SK-N-SH (cell line): Measurements from ENCODE around the gene TPD52L1. TPM values are rescaled to one million over a fixed set of nuclear protein-coding genes. Genes with fewer than 3 reads are reported as not detected.

Experiments
- CTCF ChIA-PET: fragments of 300-600, 350-600 bp; formaldehyde crosslinking; extraction: SDS; loops from one replicate; lab custom pipeline; 2021; lab: Yijun Ruan, JAX
- POLR2A ChIA-PET: fragments of 350-600 bp; sonication (Branson Sonifier 250); formaldehyde crosslinking; extraction: SDS; loops from one replicate; lab custom pipeline; 2020; ENCODE audit warnings: antibody characterized with exemption, inconsistent platforms; lab: Yijun Ruan, JAX
- DNase-seq: peaks from one replicate; pipeline ENCODE4 v3.0.0; 2012
- H2AFZ ChIP-seq: fragments of 200-600 bp; sonication (generic); 2 replicates; pipeline ENCODE4 v1.8.1; 2016; ENCODE audit warnings: antibody characterized with exemption, mild to moderate bottlenecking, low read depth
- H3F3A ChIP-seq: fragments of 200-600 bp; sonication (generic); replicated peaks from 2 replicates; pipeline ENCODE3; 2016; ENCODE audit warnings: antibody characterized with exemption, mild to moderate bottlenecking; ENCODE audit not compliant: insufficient read depth
- H3K27ac ChIP-seq, 2 experiments: fragments of 200-500 bp in 1 of 2; fragments of 200-600 bp in 1 of 2; sonication (Bioruptor generic) in 1 of 2; sonication (generic), shearing (Covaris generic) in 1 of 2; 2 replicates each; pipeline versions ENCODE4 v1.5.1 to v1.6.1; 2014 to 2016; ENCODE audit warnings: low read depth in 2 of 2, inconsistent platforms in 1 of 2, low read length in 1 of 2, mild to moderate bottlenecking in 1 of 2, mixed read lengths in 1 of 2
- H3K27me3 ChIP-seq: fragments of 200-600 bp; sonication (generic), shearing (Covaris generic); 2 replicates; pipeline ENCODE4 v1.6.1; 2016; ENCODE audit warnings: mixed run types; ENCODE audit not compliant: insufficient read depth
- H3K36me3 ChIP-seq, 2 experiments: fragments of 200-500 bp in 1 of 2; fragments of 200-600 bp in 1 of 2; sonication (Bioruptor generic) in 1 of 2; sonication (generic) in 1 of 2; replicated peaks in 1 of 2; 2 replicates each; pipeline versions ENCODE3 to v1.5.1; 2014 to 2016; ENCODE audit warnings: low read length in 1 of 2, mild to moderate bottlenecking in 1 of 2; ENCODE audit not compliant: insufficient read depth in 2 of 2, control insufficient read depth in 1 of 2
- H3K4me1 ChIP-seq, 2 experiments: fragments of 200-500 bp in 1 of 2; fragments of 200-600 bp in 1 of 2; sonication (Bioruptor generic) in 1 of 2; sonication (generic), shearing (Covaris generic) in 1 of 2; 2 replicates each; pipeline versions ENCODE4 v1.5.1 to v1.6.1; 2014 to 2016; ENCODE audit warnings: low read depth in 1 of 2, low read length in 1 of 2, mixed run types in 1 of 2; ENCODE audit not compliant: insufficient read depth in 2 of 2, control insufficient read depth in 1 of 2
- H3K4me2 ChIP-seq: fragments of 200-600 bp; sonication (generic), shearing (Covaris generic); 2 replicates; pipeline ENCODE4 v1.6.1; 2017; ENCODE audit warnings: mixed run types
- H3K4me3 ChIP-seq, 2 experiments: fragments of 200-500 bp in 1 of 2; fragments of 200-600 bp in 1 of 2; sonication (Bioruptor generic) in 1 of 2; sonication (generic), shearing (Covaris generic) in 1 of 2; 2 replicates each; pipeline versions ENCODE4 v1.5.1 to v1.8.1; 2014 to 2016; ENCODE audit warnings: low read depth in 2 of 2, inconsistent platforms in 1 of 2, low read length in 1 of 2, mild to moderate bottlenecking in 1 of 2, mixed read lengths in 1 of 2, moderate library complexity in 1 of 2
- H3K79me2 ChIP-seq: fragments of 200-600 bp; sonication (generic); 2 replicates; pipeline ENCODE4 v1.8.1; 2017; ENCODE audit warnings: mild to moderate bottlenecking; ENCODE audit not compliant: insufficient read depth
- H3K9ac ChIP-seq: fragments of 200-600 bp; sonication (generic); 2 replicates; pipeline ENCODE4 v1.6.1; 2017; ENCODE audit warnings: mixed run types
- H3K9me2 ChIP-seq: fragments of 200-600 bp; sonication (generic); 2 replicates; pipeline ENCODE4 v1.6.1; 2017; ENCODE audit warnings: mixed run types
- H3K9me3 ChIP-seq: fragments of 200-600 bp; sonication (generic); 2 replicates; pipeline ENCODE4 v1.6.1; 2017; ENCODE audit warnings: mixed run types, mild to moderate bottlenecking, moderate library complexity
- H4K20me1 ChIP-seq: fragments of 200-600 bp; sonication (generic); 2 replicates; pipeline ENCODE4 v1.6.1; 2017; ENCODE audit warnings: mild to moderate bottlenecking, mixed run types; ENCODE audit not compliant: insufficient read depth
- CHD2 ChIP-seq: fragments of 150-350 bp; IDR thresholded peaks from 2 replicates; pipeline ENCODE4 v1.6.1; 2018; ENCODE audit warnings: low read length; ENCODE audit not compliant: partially characterized antibody
- CTCF ChIP-seq: fragments of 200-600 bp; sonication (generic); IDR thresholded peaks from 2 replicates; pipeline ENCODE4 v1.6.1; 2017; ENCODE audit warnings: antibody characterized with exemption, mild to moderate bottlenecking, moderate library complexity
- FOXJ3 ChIP-seq: sonication (generic); formaldehyde crosslinking; IDR thresholded peaks from 2 replicates; pipeline ENCODE4 v1.5.1; 2020; ENCODE audit warnings: mild to moderate bottlenecking, missing genetic modification reagents
- GABPA ChIP-seq: IDR thresholded peaks from 2 replicates; pipeline ENCODE4 v1.4.0; 2012; ENCODE audit warnings: low read depth, mild to moderate bottlenecking
- GATA2 ChIP-seq: sonication (generic); formaldehyde crosslinking; IDR thresholded peaks from 2 replicates; pipeline ENCODE4 v1.5.0; 2020; ENCODE audit warnings: mild to moderate bottlenecking, missing genetic modification reagents
- MAX ChIP-seq: IDR thresholded peaks from 2 replicates; pipeline ENCODE4 v1.4.0; 2012; ENCODE audit warnings: low read depth
- MEF2A ChIP-seq: IDR thresholded peaks from 2 replicates; pipeline ENCODE4 v1.4.0; 2012; ENCODE audit warnings: low read depth, borderline replicate concordance
- NFIC ChIP-seq: IDR thresholded peaks from 2 replicates; pipeline ENCODE4 v1.4.0; 2012; ENCODE audit warnings: borderline replicate concordance
- NRF1 ChIP-seq: IDR thresholded peaks from 2 replicates; pipeline ENCODE4 v1.6.1; 2012; ENCODE audit warnings: low read depth, mild to moderate bottlenecking, low read length
- PBX3 ChIP-seq: IDR thresholded peaks from 2 replicates; pipeline ENCODE4; 2012
- POLR2AphosphoS5 ChIP-seq: IDR thresholded peaks from 2 replicates; pipeline ENCODE4 v1.6.1; 2012; ENCODE audit warnings: low read depth, low read length
- RCOR1 ChIP-seq: fragments of 150-350 bp; IDR thresholded peaks from 2 replicates; pipeline ENCODE4 v1.6.1; 2017; ENCODE audit warnings: antibody characterized with exemption, low read length
- SIN3A ChIP-seq: IDR thresholded peaks from 2 replicates; pipeline ENCODE4 v1.6.1; 2012; ENCODE audit warnings: low read depth, mild to moderate bottlenecking, low read length, moderate library complexity, borderline replicate concordance
- SMC3 ChIP-seq: IDR thresholded peaks from 2 replicates; pipeline ENCODE4 v1.6.1; 2012; ENCODE audit warnings: low read depth, low read length, improper control_type of control experiment
- TAF1 ChIP-seq: IDR thresholded peaks from 2 replicates; pipeline ENCODE4 v1.6.1; 2012; ENCODE audit warnings: low read depth, mild to moderate bottlenecking, low read length, moderate library complexity, borderline replicate concordance
- TCF12 ChIP-seq: IDR thresholded peaks from 2 replicates; pipeline ENCODE4 v1.4.0; 2012
- USF2 ChIP-seq: fragments of 150-350 bp; IDR thresholded peaks from 2 replicates; pipeline ENCODE4 v1.6.1; 2017; ENCODE audit warnings: antibody characterized with exemption, low read length, low read depth, borderline replicate concordance
- YY1 ChIP-seq: IDR thresholded peaks from 2 replicates; pipeline ENCODE4 v1.4.0; 2012; ENCODE audit warnings: low read depth, mild to moderate bottlenecking
- ZBTB33 ChIP-seq: IDR thresholded peaks from 2 replicates; pipeline ENCODE4 v1.4.0; 2012; ENCODE audit warnings: low read depth, borderline replicate concordance
- WGBS: methylation state at CpG from one replicate; pipeline ENCODE4 v1.1.6; 2017; ENCODE audit warnings: low lambda C conversion rate; 5-methylcytosine and 5-hydroxymethylcytosine counted together
- polyA plus RNA-seq, 3 experiments: library from polyadenylated mRNA; depleted of rRNA; stranded (reverse); fragments of >200 nt; gene quantifications; 2 replicates each; pipeline ENCODE4 v1.2.3, GENCODE V29; 2012

Gene TPD52L1
- polyA plus RNA-seq, 1 of the 3 experiments (the other 2 are of a cell fraction) = 0.13 TPM

- H4K20me1 ChIP-seq = no peaks in the 10 kb centered on the region
- CTCF ChIA-PET = interaction anchor here (1.2 kb wide), 1 partner anchor 45 kb away, joined by 3 read pairs; no protein-coding TSS in a partner anchor
- no peak overlapping the region for H3K27ac ChIP-seq
- no peak overlapping the region for H2AFZ ChIP-seq
- no peak overlapping the region for H3K4me2 ChIP-seq
- H3K27me3 ChIP-seq = peaks cover 12% of the 10 kb centered on the region
- no peaks in the 10 kb centered on the region for H3K9me2 ChIP-seq
- no peaks in the 10 kb centered on the region for H3F3A ChIP-seq
- no peak overlapping the region for H3K9ac ChIP-seq
- POLR2A ChIA-PET = no interaction called here
- no peaks in the 10 kb centered on the region for H3K79me2 ChIP-seq
- WGBS = 22% methylated on average over 5 of the region's 5 CpGs
- DNase-seq = no peak
- no peak overlapping the region for H3K4me3 ChIP-seq
- TF ChIP-seq USF2 (no peak), PBX3 (no peak), YY1 (no peak), RCOR1 (no peak), GATA2 (CRISPR knock-in tag) (no peak), CTCF (no peak), POLR2AphosphoS5 (no peak), SIN3A (no peak), CHD2 (no peak), MEF2A (no peak), TAF1 (no peak)
- no peaks in the 10 kb centered on the region for H3K36me3 ChIP-seq
- no peaks in the 10 kb centered on the region for H3K4me1 ChIP-seq
- no peaks in the 10 kb centered on the region for H3K9me3 ChIP-seq
These were observed 83.2 kb downstream of the TPD52L1 start for GRCh38 chr6:125236536-125237327.

- Histone ChIP-seq H3K27me3 (peaks cover 12% of the 10 kb centered on the region), H3K4me1 (no peaks in the 10 kb centered on the region), H3K4me3 (no peak overlapping the region), H4K20me1 (no peaks in the 10 kb centered on the region), H3K9me2 (no peaks in the 10 kb centered on the region), H3K36me3 (no peaks in the 10 kb centered on the region), H3K79me2 (no peaks in the 10 kb centered on the region), H3K9ac (no peak overlapping the region), H2AFZ (no peak overlapping the region), H3F3A (no peaks in the 10 kb centered on the region), H3K27ac (no peak overlapping the region), H3K9me3 (no peaks in the 10 kb centered on the region), H3K4me2 (no peak overlapping the region)
- no peak for DNase-seq
- ChIA-PET POLR2A (no interaction called here), CTCF (no interaction called here)
- 9% methylated on average over 4 of the region's 4 CpGs for WGBS
- TF ChIP-seq SMC3 (no peak), ZBTB33 (no peak), GABPA (no peak), PBX3 (no peak), FOXJ3 (CRISPR knock-in tag) (no peak), MAX (no peak), NFIC (no peak), NRF1 (no peak), TCF12 (no peak)
These were observed 84.2 kb downstream of the TPD52L1 start for GRCh38 chr6:125237764-125238163.
